Gastrocnemius medialis (tissue), 4 donors: ENCODE measurements around the gene TMEM154. TPM values are rescaled to one million over a fixed set of nuclear protein-coding genes. Genes with fewer than 3 reads are reported as not detected.

Source experiments
- ATAC-seq, 2 donors: fragments of 150-250 bp; one replicate each; pipeline ENCODE4 v1.9.1; 2016
- DNase-seq, 2 donors: peaks; one replicate each; pipeline ENCODE4 v3.0.0-alpha.2; 2019
- H3K27ac ChIP-seq, 4 donors: fragments of 200-600 bp; sonication (generic); 1 replicate in 1 of 4; 2 replicates in 3 of 4; pipeline ENCODE4 v1.5.1; 2016 to 2018; ENCODE audit warnings: mild to moderate bottlenecking in 2 of 4, moderate library complexity in 1 of 4
- H3K27me3 ChIP-seq, 3 donors: fragments of 200-600 bp; sonication (generic) in 2 of 3; 1 replicate in 1 of 3; 2 replicates in 2 of 3; pipeline versions ENCODE4 v1.5.1 to v1.6.0; 2016 to 2019; ENCODE audit warnings: mild to moderate bottlenecking in 1 of 3, moderate library complexity in 1 of 3
- H3K36me3 ChIP-seq, 2 donors: fragments of 200-600 bp; sonication (generic) in 1 of 2; one replicate each; pipeline ENCODE4 v1.5.1; 2017 to 2018
- H3K4me1 ChIP-seq, 2 donors: fragments of 200-600 bp; sonication (generic) in 1 of 2; one replicate each; pipeline ENCODE4 v1.5.1; 2016 to 2017; ENCODE audit warnings: mild to moderate bottlenecking in 2 of 2
- H3K4me3 ChIP-seq, 4 donors: fragments of 200-600 bp; sonication (generic) in 3 of 4; 1 replicate in 1 of 4; 2 replicates in 3 of 4; pipeline ENCODE4 v1.5.1; 2016 to 2019; ENCODE audit warnings: mild to moderate bottlenecking in 2 of 4
- H3K9me3 ChIP-seq, 3 donors: fragments of 200-600 bp; sonication (generic) in 2 of 3; 1 replicate in 1 of 3; 2 replicates in 2 of 3; pipeline ENCODE4 v1.5.1; 2016 to 2019
- POLR2A ChIP-seq, 2 donors: fragments of 450-650 bp; IDR thresholded peaks; one replicate each; pipeline ENCODE4 v1.6.1; 2017; ENCODE audit warnings: antibody characterized with exemption in 2 of 2, mild to moderate bottlenecking in 2 of 2, moderate library complexity in 2 of 2
- in situ Hi-C, 4 donors: fragments of 200-750 bp; cut with MboI; loops; one replicate each; pipeline versions ENCODE4 v1.15.0 to v1.8.0; 2017; ENCODE audit warnings: low sequenced_read_pairs in 4 of 4
- intact Hi-C: fragments of 100-400 bp; cut with DNase I; formaldehyde crosslinking; loops from one replicate; pipeline ENCODE4 v1.15.1; 2023; ENCODE audit warnings: low total_unique reads
- total RNA-seq, 4 donors: library from RNA; depleted of rRNA; stranded (reverse); fragments of >200 nt; gene quantifications; one replicate each; pipeline versions ENCODE4 v1.1.0 to v1.2.3, GENCODE V29; 2016
- TF ChIP-seq, protein P1 (sequence below), 5 experiments: fragments of 450-650 bp in 3 of 5; fragments of 200-600 bp in 2 of 5; sonication (generic) in 2 of 5; IDR thresholded peaks in 4 of 5; conservative IDR thresholded peaks in 1 of 5; 1 replicate in 4 of 5; 2 replicates in 1 of 5; pipeline ENCODE4 v1.5.1; 2016 to 2019; ENCODE audit warnings: antibody characterized with exemption in 5 of 5, mild to moderate bottlenecking in 3 of 5, moderate library complexity in 3 of 5

Gene TMEM154
- total RNA-seq, 4 donors from 2014 or later: 0.15 to 2.0 (median 0.70) TPM

DNA sequence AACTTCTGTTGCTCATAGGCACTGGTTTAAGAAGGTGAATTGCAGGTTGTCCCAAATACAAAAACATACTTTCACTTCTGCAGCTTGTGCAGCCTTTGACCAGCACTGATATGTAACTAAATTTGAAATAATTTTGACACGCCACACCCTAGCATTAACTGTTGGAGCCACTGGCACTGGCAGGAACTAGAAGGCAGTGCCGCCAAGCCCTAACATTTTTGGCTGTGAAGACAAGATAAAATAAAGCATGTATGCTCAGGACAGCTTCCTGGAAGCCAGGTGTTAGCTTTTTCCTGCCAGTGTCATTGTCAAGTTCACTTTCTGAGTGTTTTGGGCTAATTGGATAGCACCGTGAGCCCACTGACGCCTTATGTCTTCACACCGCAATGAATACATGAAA is 78.6 kb downstream of the TMEM154 start:
- DNase-seq: no peak
- Histone ChIP-seq H3K4me1 (no peaks in the 10 kb centered on the region), H3K27ac (no peak overlapping the region), H3K9me3 (no peaks in the 10 kb centered on the region), H3K36me3 (no peaks in the 10 kb centered on the region), H3K4me3 (no peak overlapping the region), H3K27me3 (no peaks in the 10 kb centered on the region)
- no peak for TF ChIP-seq POLR2A (IDR thresholded peaks at IDR 0.05)
- TF ChIP-seq, protein P1, sequence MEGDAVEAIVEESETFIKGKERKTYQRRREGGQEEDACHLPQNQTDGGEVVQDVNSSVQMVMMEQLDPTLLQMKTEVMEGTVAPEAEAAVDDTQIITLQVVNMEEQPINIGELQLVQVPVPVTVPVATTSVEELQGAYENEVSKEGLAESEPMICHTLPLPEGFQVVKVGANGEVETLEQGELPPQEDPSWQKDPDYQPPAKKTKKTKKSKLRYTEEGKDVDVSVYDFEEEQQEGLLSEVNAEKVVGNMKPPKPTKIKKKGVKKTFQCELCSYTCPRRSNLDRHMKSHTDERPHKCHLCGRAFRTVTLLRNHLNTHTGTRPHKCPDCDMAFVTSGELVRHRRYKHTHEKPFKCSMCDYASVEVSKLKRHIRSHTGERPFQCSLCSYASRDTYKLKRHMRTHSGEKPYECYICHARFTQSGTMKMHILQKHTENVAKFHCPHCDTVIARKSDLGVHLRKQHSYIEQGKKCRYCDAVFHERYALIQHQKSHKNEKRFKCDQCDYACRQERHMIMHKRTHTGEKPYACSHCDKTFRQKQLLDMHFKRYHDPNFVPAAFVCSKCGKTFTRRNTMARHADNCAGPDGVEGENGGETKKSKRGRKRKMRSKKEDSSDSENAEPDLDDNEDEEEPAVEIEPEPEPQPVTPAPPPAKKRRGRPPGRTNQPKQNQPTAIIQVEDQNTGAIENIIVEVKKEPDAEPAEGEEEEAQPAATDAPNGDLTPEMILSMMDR (IDR thresholded peaks at IDR 0.05 in 4 of 5, conservative IDR thresholded peaks at IDR 0.05 in 1 of 5): no peak
- intact Hi-C loops: no loop called here
- in situ Hi-C loops: no loop called here
- no peak for ATAC-seq

- no peaks in the 10 kb centered on the region for H3K9me3 ChIP-seq
- DNase-seq: no peak
- no peaks in the 10 kb centered on the region for H3K36me3 ChIP-seq
- intact Hi-C loops: no loop called here
- TF ChIP-seq, protein P1 (IDR thresholded peaks at IDR 0.05 in 4 of 5, conservative IDR thresholded peaks at IDR 0.05 in 1 of 5): no peak
- TF ChIP-seq POLR2A (IDR thresholded peaks at IDR 0.05): no peak
- H3K27me3 ChIP-seq: no peaks in the 10 kb centered on the region
- in situ Hi-C loops: no loop called here
- ATAC-seq: no peak
- no peak overlapping the region for H3K4me3 ChIP-seq
- H3K4me1 ChIP-seq: no peaks in the 10 kb centered on the region
- H3K27ac ChIP-seq: no peak overlapping the region
Observed at GRCh38 chr4:152599636-152600035, 80.2 kb downstream of the TMEM154 start.

DNA sequence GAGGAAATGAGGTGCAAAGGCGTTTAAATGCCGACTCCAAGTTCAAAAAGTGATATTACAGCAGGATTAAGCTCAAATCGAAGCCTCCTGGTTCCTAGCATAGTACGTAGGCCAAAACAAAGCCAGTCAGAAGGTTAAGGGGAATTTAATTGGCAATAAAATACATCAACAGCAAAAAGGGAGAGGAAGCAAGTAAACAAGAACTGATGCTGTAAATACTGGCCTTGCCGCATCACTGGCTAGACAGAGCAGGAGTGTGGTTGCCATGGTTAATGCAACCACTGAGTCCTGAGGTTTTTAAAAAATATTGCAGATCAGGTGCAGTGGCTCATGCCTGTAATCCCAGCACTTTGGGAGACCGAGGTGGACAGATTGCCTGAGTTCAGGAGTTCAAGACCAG is 80.7 kb downstream of the TMEM154 start:
- no peak for TF ChIP-seq POLR2A (IDR thresholded peaks at IDR 0.05)
- TF ChIP-seq, protein P1 (IDR thresholded peaks at IDR 0.05 in 4 of 5, conservative IDR thresholded peaks at IDR 0.05 in 1 of 5): no peak
- Histone ChIP-seq H3K4me3 (no peak overlapping the region), H3K4me1 (no peaks in the 10 kb centered on the region), H3K27ac (no peak overlapping the region), H3K9me3 (no peaks in the 10 kb centered on the region), H3K27me3 (no peaks in the 10 kb centered on the region), H3K36me3 (no peaks in the 10 kb centered on the region)
- DNase-seq: no peak
- intact Hi-C loops (no loop called here), in situ Hi-C loops (no loop called here)
- ATAC-seq: no peak

- H3K4me1 ChIP-seq: no peaks in the 10 kb centered on the region
Observed at GRCh38 chr4:152598454-152598853, 81.3 kb downstream of the TMEM154 start.

More at GRCh38 chr4:152598454-152598853, 81.3 kb downstream of the TMEM154 start:
- Histone ChIP-seq H3K27ac (no peak overlapping the region), H3K4me3 (no peak overlapping the region), H3K9me3 (no peaks in the 10 kb centered on the region), H3K27me3 (no peaks in the 10 kb centered on the region), H3K36me3 (no peaks in the 10 kb centered on the region)
- no peak for ATAC-seq
- DNase-seq: no peak
- TF ChIP-seq POLR2A (IDR thresholded peaks at IDR 0.05): no peak
- TF ChIP-seq, protein P1 (IDR thresholded peaks at IDR 0.05 in 4 of 5, conservative IDR thresholded peaks at IDR 0.05 in 1 of 5): no peak
- in situ Hi-C loops (no loop called here), intact Hi-C loops (no loop called here)
